ENCODE data around the gene FOLR3.

DNA sequence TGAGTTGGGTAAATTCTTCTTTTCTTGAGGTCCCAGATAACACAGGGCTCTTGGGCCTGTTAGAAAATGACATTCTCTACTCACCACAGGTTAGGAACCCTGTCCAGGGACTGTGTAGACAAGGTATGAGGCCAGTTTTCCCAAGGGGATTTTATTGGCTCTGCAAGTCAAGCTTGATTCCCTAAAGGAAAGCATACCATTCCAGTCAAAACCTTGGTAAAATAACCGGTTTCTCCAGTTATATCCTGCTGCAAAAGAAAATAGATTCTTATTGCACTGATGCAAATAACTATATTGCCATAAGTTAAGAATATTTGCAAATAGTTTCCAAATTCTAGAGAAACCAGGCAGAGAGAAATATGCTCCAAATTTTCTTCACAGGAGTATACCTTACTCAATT, 9.6 kb upstream of the FOLR3 start:
- no peak for TF ChIP-seq RAD21 (IDR thresholded peaks at IDR 0.05; ENCODE audit: low read length)
- no peak for TF ChIP-seq POLR2A (IDR thresholded peaks at IDR 0.05; ENCODE audit: low read depth, low read length)
- no peak for TF ChIP-seq CTCF (conservative IDR thresholded peaks at IDR 0.05; ENCODE audit: low read depth, low read length)
- TF ChIP-seq FOS (IDR thresholded peaks at IDR 0.05; ENCODE audit: low read depth, low read length) = no peak
- TF ChIP-seq BHLHE40 (IDR thresholded peaks at IDR 0.05; ENCODE audit: low read depth, low read length) = no peak
- no peak for TF ChIP-seq CEBPB (IDR thresholded peaks at IDR 0.05; ENCODE audit: low read depth, low read length)
- no peak for TF ChIP-seq RCOR1 (IDR thresholded peaks at IDR 0.05; ENCODE audit: insufficient replicate concordance, low read length)
- TF ChIP-seq SMC3 (IDR thresholded peaks at IDR 0.05; ENCODE audit: low read depth, low read length) = no peak
- TF ChIP-seq CHD1 (IDR thresholded peaks at IDR 0.05; ENCODE audit: low read depth, low read length) = no peak

Data from IMR-90 (cell line).